Islet of Langerhans (tissue), 1 donor: ENCODE measurements around the gene CCBE1.

ENCODE experiments used
- FAIRE-seq: peaks from one replicate; lab custom pipeline; 2011; peaks lifted over from hg19 to GRCh38; lab: Jason Lieb, UNC

CCBE1 gene

DNA sequence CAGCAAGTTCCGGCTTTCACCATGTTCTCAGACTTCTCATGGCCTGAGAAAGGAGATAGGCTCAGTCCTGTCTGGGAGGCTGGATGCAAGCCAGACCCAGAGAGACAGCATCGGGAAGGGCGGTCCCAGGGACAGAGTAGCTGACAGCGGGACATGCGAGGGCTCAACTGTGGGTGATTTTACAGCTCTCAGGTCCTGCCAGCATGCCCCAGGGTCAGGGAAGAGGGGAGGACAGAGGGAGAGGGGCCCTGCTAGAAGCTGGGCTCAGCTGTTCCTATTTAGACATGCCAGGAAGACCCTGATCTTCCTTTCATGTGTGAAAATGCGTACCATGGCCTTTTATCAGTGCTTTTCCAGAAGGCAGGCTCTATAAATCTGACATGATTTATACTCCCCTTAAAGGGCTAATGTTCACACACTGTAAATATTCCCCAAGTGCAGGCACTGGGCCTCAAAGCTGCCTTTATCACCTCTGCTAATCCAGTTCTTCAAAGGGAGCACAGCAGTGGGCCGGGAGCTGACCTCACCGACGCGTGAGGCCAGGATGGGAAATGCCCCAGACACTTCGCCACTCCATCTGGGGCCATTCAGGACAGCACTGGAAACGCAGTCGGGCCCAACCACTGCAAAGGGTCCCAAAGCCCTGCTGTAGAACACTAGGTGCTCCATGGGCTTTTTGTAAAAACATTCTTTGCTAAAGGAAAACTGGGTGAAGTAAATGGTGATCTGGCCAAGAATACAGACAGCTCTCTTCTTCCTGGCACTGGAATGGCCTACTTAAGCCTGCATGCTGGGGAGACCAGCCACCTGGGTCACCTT is 242.1 kb downstream of the CCBE1 start:
- FAIRE-seq: no peak

DNA sequence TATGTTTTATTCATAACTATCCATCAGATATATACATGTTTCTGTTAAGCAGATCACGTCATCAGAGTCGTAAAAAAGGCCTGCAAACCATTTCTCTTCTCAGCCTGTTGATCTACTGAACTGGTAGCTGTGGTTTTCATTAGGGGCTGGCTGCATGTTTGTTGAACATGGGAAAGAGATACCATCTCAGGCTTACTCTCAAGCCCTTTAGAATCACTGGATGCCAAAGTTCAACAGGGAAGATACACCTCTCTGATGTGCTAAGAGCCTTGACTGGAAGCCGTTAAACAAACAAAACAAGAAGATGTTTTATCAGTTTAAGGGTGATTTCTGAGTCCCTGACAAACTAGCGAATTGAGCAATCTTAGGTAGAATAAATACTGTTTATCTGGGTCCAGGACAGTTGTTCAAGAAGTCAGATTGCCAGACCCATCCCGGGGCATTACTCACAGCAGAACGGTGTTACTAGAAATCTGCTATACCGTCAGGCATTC is 243.7 kb downstream of the CCBE1 start:
- no peak for FAIRE-seq

DNA sequence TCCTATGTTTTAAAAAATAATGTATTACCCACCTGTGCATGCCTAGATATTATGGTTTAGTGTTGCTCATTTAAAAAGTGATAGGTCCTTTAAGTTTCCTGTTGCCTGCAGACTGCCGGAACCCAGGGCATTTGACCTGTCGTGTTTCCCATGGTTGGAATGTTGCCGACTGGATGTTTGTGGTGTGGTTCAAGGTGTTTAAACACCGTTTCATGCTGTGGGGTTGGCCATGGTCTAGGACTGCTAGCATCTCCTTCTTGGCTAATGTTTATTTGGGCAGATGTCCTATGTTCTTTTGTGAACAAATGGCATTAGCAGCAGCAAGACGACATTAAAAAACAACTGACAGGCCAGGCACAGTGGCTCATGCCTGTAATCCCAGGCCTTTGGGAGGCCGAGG is 245.3 kb downstream of the CCBE1 start:
- no peak for FAIRE-seq

DNA sequence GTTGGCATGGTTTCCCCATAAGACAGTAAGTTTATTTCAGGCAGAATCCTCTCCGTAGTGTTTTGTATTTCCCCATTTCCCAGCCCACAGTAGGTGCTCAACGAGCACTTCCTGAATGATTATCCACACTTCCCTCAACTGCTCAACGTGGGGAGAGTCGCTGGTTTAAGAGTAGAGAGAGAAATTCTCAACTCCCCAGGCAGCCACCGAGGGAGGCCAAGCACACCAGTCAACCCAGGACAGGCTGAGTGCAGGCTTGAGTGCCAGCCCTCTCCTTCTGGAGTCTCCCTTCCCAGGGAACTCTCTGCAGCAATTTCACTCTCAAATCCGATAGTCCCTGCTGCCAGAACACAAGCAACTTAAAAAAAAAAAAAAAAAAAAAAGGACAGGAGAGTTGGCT is 246.2 kb downstream of the CCBE1 start:
- no peak for FAIRE-seq

DNA sequence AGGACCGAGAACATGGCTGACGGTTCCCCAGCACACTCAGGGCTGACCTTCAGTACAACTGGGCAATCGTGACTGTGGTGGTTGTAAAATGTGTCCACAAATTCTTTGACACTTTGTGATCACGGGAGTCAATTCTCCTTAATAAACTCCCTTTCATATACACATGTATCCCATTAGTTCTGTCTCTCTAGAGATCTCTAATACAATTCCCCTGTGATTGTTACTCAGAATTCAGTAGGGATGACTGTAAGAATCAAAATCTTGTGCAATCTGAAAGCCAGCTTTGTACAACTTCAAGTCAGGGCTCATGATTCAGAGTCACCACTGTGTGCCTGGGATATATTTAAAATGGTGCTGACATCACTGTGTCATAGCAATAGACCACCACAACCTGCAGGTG is 248.7 kb downstream of the CCBE1 start:
- no peak for FAIRE-seq

DNA sequence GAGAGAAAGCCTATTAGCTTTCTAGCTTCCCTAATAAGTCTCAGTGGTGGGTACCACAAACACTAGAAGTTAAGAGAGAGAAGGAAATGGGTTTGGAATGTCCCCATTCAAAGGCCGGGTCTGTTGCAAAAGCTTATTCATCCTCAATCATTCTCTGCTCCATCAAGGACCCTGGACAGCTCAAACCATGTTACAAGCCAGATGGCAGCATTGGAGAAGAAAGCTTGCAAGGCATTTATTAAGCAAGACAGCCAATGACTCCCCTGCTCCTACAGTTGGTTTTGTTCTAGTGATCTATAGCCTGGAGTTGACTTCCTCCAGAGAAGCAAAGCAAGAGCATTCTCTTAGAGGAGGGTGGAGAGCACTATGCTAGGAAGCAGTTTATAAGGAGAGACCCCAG is 251.2 kb downstream of the CCBE1 start:
- FAIRE-seq: no peak

DNA sequence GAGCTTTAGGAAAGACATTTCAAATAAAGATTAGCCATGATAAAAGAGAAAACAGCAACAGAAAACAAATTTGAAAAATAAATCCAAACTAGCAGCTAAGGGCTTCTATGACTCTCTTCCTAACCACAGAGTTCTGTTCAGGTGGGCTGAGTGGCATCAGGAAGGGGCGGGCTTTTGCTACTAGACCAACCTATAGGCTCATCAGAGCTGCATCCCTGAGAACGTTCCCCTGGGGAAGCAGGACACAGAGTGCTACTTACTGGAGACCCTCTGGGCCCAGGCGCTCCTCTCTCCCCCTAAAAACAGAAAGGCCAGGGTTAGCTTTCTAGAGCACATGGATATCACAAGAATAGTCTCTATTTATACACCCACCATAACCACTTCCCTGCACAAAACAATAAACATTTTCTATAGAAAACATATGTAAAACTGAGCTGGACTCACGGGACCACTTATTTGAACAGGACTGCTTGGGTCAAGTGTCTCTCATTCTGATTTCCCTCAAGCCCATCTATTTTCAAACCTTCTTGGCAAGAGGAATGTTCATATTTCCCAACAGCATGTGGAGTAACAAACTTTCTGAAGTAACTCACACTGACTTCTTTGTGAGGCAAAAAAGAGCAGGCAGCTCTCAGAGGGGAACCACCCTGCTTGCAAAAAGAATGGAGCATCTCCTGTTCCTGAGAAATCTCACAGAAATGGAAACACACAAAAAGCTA is 259.2 kb downstream of the CCBE1 start:
- no peak for FAIRE-seq

DNA sequence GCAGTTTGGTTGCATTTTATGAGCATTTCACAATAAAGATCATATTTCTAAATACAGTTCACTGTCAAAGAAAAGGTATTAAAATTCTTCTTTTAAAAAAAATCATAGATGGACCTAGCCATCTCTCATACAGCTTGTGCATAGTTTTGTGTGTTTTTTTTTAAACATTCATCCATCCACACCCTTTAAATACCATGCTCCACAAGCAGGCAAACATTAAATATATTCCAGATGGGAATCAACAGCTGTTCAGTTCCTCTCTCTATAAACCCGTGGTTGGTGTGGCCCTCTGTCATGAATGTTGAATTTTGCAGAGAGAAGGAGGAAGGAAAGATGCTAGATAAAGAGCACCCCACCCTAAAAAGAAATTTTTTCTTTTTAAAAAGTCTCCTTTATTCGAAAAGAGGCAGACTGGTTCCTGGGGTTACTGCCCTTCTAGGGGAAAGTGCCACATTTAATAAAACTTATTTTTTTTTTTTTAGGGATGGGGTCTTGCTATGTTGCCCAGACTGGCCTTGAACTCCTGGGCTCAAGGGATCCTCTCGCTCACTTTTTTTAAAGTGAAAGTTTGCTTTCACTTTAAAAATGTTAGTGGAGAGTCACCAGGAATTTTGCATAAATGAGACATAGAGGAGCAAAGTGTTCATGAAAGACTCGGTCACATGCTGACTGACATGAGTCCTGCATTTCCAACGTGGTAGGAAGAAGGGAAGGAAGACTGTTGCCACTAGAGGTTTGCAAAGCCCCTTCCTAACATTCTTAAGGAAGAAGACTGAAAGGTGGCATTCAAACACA is 264.2 kb downstream of the CCBE1 start:
- FAIRE-seq: no peak

DNA sequence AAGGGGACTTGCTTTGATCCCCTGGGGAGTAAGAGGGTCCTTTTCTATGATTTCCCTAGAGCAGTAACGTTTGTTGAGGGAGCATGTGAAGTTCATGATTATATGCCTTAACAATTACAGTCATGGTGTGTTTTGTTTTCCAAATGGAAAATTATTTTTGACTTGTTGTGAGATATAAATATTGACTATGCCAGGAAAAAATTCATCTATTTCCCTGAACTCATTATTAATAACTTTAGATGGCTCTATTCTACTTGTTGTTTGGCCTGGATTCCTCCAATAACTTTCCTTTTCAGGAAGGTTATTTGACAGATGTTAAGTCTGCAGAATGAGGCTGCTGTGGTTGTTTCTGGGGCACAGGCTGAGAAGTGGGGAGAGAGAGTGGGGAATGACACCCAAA is 266.1 kb downstream of the CCBE1 start:
- no peak for FAIRE-seq

DNA sequence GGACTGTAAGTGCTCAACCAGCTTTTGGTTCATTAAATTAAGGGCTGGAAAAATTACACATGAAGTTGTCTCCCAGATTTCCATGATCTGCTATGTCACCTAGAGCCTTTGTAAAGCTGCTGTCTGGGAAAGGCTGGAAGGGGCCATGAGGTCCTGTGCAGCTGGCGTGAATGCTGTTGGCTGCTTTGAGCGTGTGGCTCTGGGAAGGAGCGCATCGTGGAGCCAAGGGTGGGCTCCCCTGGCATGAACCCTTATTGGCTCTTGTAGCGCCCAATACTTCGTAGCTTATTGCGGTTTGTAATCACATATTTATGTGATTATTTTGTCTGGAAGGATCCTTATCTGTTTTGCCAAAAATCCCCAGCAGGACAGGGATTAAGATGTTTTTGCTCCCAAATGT is 267.6 kb downstream of the CCBE1 start:
- no peak for FAIRE-seq

DNA sequence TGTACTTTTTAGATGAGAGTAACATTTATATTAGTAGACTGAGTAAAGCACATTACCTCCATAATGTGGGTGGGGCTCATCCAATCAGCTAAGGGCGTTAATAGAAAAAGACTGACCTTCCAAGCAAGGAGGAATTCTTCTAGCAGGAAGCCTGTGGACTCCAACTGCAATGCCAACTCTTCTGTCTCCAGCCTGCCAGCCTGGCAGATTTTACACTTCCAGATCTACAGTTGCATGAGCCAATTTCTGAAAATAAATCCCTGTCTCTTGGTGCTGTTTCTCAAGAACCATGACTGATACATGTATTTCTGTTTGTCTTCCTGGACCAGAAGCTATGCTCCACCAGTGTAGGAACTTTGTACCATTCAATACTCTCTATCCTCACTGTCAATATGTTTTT is 269.2 kb downstream of the CCBE1 start:
- FAIRE-seq: no peak

DNA sequence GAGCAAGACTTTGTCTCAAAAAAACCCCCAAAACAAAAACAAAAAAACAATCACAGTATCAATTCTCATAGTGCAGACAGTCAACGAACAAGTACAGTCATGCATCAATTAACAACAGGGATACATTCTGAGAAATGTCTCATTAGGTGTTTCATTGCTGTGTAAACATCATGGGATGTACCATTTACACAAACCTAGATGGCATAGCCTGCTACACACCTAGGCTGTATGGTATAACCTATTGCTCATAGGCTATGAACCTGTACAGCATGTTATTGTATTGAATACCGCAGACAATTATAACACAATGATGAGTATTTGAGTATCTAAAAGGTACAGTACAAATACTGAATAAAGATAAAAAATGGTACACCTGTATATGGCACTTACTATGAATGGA is 270.4 kb downstream of the CCBE1 start:
- no peak for FAIRE-seq

DNA sequence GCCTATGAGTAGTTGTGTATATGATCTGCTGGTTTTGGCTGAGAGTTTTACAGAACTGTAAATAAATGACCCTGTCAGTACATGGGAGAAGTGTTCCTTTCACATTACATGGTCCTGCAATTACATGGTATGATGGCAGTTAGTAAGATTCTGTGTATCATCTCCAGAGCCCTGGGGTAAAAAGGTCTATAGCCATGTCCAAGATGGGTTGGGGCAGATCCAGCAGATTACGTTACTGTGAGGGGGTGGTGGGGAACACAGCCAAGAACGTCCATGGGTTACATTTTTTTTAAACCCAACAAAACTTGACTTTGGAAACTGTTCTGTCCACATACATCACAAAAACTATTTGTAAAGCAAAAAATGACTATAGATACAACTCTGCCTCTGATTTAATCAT is 274.0 kb downstream of the CCBE1 start:
- no peak for FAIRE-seq

DNA sequence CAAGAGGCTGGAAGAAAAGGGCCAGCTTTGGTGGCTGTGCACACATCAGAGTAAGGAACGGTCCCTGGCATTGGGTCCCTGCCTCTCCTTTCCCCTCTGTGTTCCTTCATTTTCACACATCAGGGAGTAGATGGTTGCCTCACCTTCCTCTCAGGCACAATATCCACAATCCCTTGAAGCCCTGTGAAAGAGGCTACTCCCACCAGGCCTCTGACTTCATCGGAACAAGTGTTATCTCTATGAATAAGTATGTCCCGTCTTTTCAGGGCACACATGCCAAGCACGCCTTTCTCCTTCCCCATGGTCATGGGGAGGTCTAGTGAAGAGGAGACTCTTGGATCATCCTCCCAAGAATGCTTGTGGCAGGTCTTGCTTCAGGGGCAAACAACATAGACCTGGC is 277.0 kb downstream of the CCBE1 start:
- no peak for FAIRE-seq

DNA sequence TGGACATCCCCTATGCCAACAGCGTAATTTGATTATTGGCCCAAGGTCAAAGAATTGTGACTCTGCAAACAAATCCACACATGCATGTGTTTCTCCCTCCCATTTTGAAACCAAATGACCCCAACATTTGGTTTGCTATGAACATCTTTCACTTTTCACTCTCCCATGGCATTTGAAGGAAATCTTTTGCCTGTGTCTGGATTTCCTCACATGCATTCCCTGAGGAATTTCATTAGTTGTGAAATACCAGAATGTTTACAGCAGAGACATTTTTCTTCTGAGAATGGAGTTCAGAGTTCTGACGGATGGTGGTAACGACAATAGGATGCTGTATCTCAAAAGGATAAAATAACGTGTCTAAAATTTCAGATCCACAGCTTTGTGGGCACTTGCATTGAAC is 277.8 kb downstream of the CCBE1 start:
- FAIRE-seq: no peak

DNA sequence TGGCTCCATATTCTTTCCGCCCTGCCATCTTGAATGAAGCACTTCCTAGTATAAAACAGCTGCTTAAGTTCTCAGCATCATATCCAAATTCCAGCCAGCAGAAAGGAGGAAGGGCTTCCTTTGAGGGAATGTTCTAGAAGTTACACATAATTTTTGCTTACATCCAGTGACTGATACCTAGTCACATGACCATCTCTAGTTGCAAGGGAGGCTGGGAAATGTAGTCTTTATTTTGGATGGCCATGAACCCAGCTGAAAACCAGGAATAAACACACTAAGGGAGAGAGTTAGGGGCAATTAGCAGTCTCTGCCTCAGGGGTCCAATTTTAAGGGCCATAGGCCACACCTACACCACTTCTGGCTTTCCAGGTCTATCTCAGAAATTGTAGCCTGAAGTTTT is 280.4 kb downstream of the CCBE1 start:
- no peak for FAIRE-seq

DNA sequence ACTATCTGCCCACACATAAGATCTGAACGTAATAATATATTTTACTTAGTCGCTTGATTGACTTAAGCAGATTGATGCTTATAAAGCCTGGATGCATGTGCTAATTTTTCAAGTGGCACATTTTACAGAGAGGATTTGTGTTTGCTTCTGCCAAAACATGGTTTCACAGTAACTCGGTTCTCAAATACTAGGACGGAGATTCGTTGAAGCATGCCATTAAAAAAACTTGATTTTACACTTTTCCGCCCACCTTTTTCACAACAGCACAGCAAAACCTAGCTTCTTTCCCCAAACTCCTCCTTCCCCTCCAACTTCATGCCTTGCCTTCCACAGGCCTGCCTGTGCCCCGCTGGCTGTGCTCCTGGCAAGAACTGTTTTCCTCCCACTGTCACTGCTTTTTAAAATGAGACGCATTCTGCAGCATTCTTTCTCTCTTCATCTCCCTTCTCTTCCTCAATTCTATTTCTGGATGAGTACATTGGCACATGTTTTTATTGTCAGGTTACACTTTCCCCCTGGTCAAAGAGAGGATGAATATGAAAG is 283.0 kb downstream of the CCBE1 start:
- FAIRE-seq: no peak

DNA sequence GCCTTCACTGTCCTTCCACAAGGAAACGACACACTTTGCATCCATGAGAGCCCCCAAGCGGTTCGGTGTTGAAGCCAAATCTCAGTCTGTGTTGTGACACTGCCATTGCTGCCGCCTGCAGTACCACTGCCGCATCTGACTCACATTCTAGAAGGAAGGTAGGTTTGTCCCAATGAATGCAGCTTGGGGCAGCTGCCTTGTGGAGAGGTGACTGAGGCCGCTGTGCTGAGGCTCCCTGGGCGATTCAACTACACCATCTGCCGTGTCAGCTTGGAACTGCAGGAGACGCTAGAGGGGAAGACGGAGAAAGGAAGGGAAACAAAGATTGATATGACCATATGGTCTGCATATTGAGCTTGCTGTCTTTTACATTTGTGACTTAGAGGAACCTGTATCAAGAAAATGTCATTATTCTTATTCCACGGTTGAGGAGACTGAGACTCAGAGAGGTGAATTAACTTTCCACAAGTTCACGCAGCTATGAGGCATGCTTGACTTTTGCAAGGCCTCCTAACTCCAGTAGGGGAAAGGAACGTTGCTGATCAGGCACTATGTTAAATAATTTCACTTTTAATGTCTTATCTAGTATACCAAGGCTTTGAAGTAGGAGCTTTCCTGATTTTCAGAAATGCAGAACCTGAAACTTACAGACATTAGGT is 294.7 kb downstream of the CCBE1 start:
- FAIRE-seq: no peak

DNA sequence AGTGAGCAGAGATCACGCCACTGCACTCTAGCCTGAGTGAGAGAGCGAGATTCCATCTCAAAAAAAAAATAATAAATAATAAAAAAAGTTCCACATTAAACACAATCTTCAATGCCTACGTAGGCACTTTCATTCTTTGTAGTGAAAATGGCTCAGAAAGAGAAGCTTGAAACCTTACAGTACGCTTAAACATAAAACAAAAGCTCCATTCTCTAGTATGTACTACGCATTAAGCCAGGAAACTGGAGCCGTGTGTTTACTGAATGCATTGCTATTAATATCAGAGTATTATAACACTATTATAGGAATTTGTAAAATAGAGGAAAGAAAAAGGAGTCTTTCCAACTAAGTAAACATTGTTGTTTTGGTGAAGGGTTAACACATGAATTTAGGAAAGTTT is 296.8 kb downstream of the CCBE1 start:
- no peak for FAIRE-seq

DNA sequence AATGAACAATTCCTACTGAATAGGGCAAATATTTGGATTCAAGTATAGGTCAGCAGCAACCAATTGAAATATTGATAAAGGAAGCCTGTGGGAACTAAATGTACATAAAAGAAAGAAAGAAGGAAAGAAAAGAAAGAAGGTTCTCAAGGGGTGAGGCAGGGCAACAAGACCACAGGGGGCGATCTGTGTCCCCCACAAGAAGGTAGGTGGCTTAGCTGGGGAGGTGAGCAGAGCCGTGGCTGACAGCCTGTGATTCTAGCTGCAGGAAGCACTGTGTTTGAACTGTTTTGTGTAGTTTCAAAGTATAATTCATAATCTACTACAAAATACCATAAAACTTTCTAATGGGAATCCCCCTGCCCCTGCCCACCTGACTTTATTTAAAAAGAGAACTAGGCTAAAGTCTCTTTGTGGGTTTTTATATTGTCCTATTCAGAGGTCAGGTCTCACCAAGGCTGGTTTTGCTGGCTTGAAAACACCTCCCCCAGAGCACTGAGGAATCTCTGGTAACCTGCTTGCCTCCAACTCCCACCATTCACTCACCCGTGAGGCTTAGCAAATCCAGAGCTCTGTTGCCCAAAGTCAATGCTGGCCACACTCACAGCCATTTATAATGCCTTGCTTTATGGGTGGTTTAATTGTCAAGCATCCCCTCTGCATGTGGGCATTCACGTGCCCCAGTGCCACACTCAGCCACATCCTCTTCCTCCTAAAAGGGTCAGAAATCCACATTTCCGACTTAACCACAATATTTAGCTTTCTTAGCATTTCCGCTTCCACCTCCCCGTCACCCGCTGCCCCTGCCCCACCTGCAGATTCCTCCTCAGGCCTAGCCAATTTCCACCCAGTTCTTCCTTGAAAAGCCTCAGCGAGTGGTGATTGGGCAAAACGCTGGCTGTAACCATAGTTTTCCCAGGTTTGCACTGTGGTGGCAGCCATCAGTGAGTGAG is 301.7 kb downstream of the CCBE1 start:
- no peak for FAIRE-seq

DNA sequence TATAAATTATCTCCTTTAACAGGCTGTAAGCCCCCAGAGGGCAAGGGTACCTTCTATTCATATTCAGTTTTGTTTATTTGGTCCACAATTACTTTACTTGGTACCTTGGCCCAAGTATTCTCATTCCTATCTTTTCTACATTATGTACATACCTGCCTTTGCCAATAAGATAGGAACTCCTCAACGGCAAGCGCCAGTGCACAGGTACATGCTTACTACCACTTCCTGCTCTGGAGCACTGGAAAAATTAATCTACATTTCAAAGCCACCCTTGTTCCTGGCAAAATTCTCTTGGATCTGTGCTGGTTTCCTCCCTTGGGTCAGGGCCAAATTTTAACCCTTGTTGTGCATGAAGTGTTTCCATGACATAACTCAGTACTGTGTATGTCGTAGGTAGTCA is 303.8 kb downstream of the CCBE1 start:
- no peak for FAIRE-seq
